ENCODE data around the gene SCGB3A1. TPM values are rescaled to one million over a fixed set of nuclear protein-coding genes. Genes with fewer than 3 reads are reported as not detected.

The SCGB3A1 gene
- total RNA-seq, 2 experiments from 2014 or later, result not detected

GRCh38 chr5:180605554-180606214, 14.4 kb upstream of the SCGB3A1 start:
- POLR2A ChIA-PET, result no interaction called here
- no peak overlapping the region for H3K4me3 Mint-ChIP-seq

GRCh38 chr5:180604271-180604670, 13.0 kb upstream of the SCGB3A1 start:
- no peak overlapping the region for H3K27ac Mint-ChIP-seq
- no peaks in the 10 kb centered on the region for H3K9me3 Mint-ChIP-seq
- H3K27me3 Mint-ChIP-seq, result no peaks in the 10 kb centered on the region
- DNase-seq, result no peak
- no peaks in the 10 kb centered on the region for H3K36me3 Mint-ChIP-seq (ENCODE audit: low read depth)
- no peaks in the 10 kb centered on the region for H3K4me1 Mint-ChIP-seq
- ChIA-PET POLR2A (no interaction called here), CTCF (no interaction called here)
- no peak overlapping the region for H3K4me3 Mint-ChIP-seq

More at GRCh38 chr5:180605554-180606214, 14.4 kb upstream of the SCGB3A1 start:
- Mint-ChIP-seq H3K36me3 (ENCODE audit: low read depth) (no peaks in the 10 kb centered on the region), H3K27me3 (no peaks in the 10 kb centered on the region), H3K4me1 (no peaks in the 10 kb centered on the region), H3K27ac (no peak overlapping the region), H3K9me3 (no peaks in the 10 kb centered on the region)
- CTCF ChIA-PET, result interaction anchor here (0.9 to 2.2 kb wide), 6 partner anchors 13 to 313 kb away, joined by 3 to 10 read pairs (median 4); no protein-coding TSS in a partner anchor
- peak; percentile 65 for DNase-seq

GRCh38 chr5:180603076-180603594, 11.8 kb upstream of the SCGB3A1 start:
- Mint-ChIP-seq H3K9me3 (no peaks in the 10 kb centered on the region), H3K27ac (no peak overlapping the region), H3K4me1 (no peaks in the 10 kb centered on the region), H3K36me3 (ENCODE audit: low read depth) (no peaks in the 10 kb centered on the region), H3K27me3 (no peaks in the 10 kb centered on the region), H3K4me3 (no peak overlapping the region)
- ChIA-PET POLR2A (no interaction called here), CTCF (no interaction called here)
- no peak for DNase-seq

- POLR2A ChIA-PET, result no interaction called here
- Mint-ChIP-seq H3K4me3 (no peak overlapping the region), H3K27ac (no peak overlapping the region), H3K9me3 (no peaks in the 10 kb centered on the region), H3K36me3 (ENCODE audit: low read depth) (no peaks in the 10 kb centered on the region), H3K27me3 (no peaks in the 10 kb centered on the region), H3K4me1 (no peaks in the 10 kb centered on the region)
- DNase-seq, result no peak
- CTCF ChIA-PET, result no interaction called here
These were observed 11.3 kb upstream of the SCGB3A1 start for GRCh38 chr5:180602481-180603075.

GRCh38 chr5:180601591-180602480, 10.5 kb upstream of the SCGB3A1 start:
- H3K27me3 Mint-ChIP-seq, result no peaks in the 10 kb centered on the region
- no peak overlapping the region for H3K27ac Mint-ChIP-seq
- H3K36me3 Mint-ChIP-seq (ENCODE audit: low read depth), result no peaks in the 10 kb centered on the region
- no peak overlapping the region for H3K4me3 Mint-ChIP-seq
- ChIA-PET CTCF (no interaction called here), POLR2A (no interaction called here)
- no peak for DNase-seq
- no peaks in the 10 kb centered on the region for H3K9me3 Mint-ChIP-seq
- no peaks in the 10 kb centered on the region for H3K4me1 Mint-ChIP-seq

GRCh38 chr5:180600554-180601041, 9.3 kb upstream of the SCGB3A1 start:
- Mint-ChIP-seq H3K4me3 (no peak overlapping the region), H3K9me3 (no peaks in the 10 kb centered on the region), H3K36me3 (ENCODE audit: low read depth) (no peaks in the 10 kb centered on the region), H3K27me3 (no peaks in the 10 kb centered on the region), H3K4me1 (no peaks in the 10 kb centered on the region), H3K27ac (no peak overlapping the region)
- DNase-seq, result no peak
- POLR2A ChIA-PET, result no interaction called here
- CTCF ChIA-PET, result interaction anchor here (0.7 kb wide), 1 partner anchor 272 kb away, joined by 6 read pairs; no protein-coding TSS in a partner anchor

GRCh38 chr5:180599981-180600553, 8.8 kb upstream of the SCGB3A1 start:
- CTCF ChIA-PET, result no interaction called here
- Mint-ChIP-seq H3K27ac (no peak overlapping the region), H3K27me3 (no peaks in the 10 kb centered on the region), H3K9me3 (no peaks in the 10 kb centered on the region), H3K4me3 (no peak overlapping the region), H3K36me3 (ENCODE audit: low read depth) (no peaks in the 10 kb centered on the region), H3K4me1 (no peaks in the 10 kb centered on the region)
- DNase-seq, result no peak
- POLR2A ChIA-PET, result no interaction called here

GRCh38 chr5:180599590-180599914, 8.3 kb upstream of the SCGB3A1 start:
- ChIA-PET POLR2A (no interaction called here), CTCF (no interaction called here)
- Mint-ChIP-seq H3K36me3 (ENCODE audit: low read depth) (no peaks in the 10 kb centered on the region), H3K4me3 (no peak overlapping the region), H3K9me3 (no peaks in the 10 kb centered on the region), H3K27me3 (no peaks in the 10 kb centered on the region), H3K4me1 (no peaks in the 10 kb centered on the region), H3K27ac (no peak overlapping the region)
- no peak for DNase-seq

- Mint-ChIP-seq H3K4me3 (no peak overlapping the region), H3K27me3 (no peaks in the 10 kb centered on the region), H3K4me1 (no peaks in the 10 kb centered on the region), H3K27ac (no peak overlapping the region), H3K36me3 (ENCODE audit: low read depth) (no peaks in the 10 kb centered on the region), H3K9me3 (no peaks in the 10 kb centered on the region)
- DNase-seq, result no peak
- CTCF ChIA-PET, result no interaction called here
- POLR2A ChIA-PET, result no interaction called here
These were observed 7.7 kb upstream of the SCGB3A1 start for GRCh38 chr5:180598797-180599589.

- no peaks in the 10 kb centered on the region for H3K36me3 Mint-ChIP-seq (ENCODE audit: low read depth)
- peaks cover 4% of the 10 kb centered on the region for H3K27me3 Mint-ChIP-seq
- no peaks in the 10 kb centered on the region for H3K9me3 Mint-ChIP-seq
- ChIA-PET CTCF (no interaction called here), POLR2A (no interaction called here)
- no peaks in the 10 kb centered on the region for H3K4me1 Mint-ChIP-seq
- H3K27ac Mint-ChIP-seq, result no peak overlapping the region
- no peak for DNase-seq
- no peak overlapping the region for H3K4me3 Mint-ChIP-seq
These were observed 7.0 kb upstream of the SCGB3A1 start for GRCh38 chr5:180598316-180598701.

- Mint-ChIP-seq H3K27ac (no peak overlapping the region), H3K4me3 (no peak overlapping the region), H3K4me1 (peaks cover 4% of the 10 kb centered on the region), H3K27me3 (peaks cover 14% of the 10 kb centered on the region), H3K36me3 (ENCODE audit: low read depth) (no peaks in the 10 kb centered on the region), H3K9me3 (no peaks in the 10 kb centered on the region)
- POLR2A ChIA-PET, result no interaction called here
- DNase-seq, result no peak
- CTCF ChIA-PET, result no interaction called here
These were observed 5.5 kb upstream of the SCGB3A1 start for GRCh38 chr5:180596668-180597231.

GRCh38 chr5:180596115-180596667, 4.9 kb upstream of the SCGB3A1 start:
- peaks cover 14% of the 10 kb centered on the region for H3K27me3 Mint-ChIP-seq
- ChIA-PET POLR2A (no interaction called here), CTCF (no interaction called here)
- no peak overlapping the region for H3K27ac Mint-ChIP-seq
- no peak overlapping the region for H3K4me3 Mint-ChIP-seq
- DNase-seq, result no peak
- no peaks in the 10 kb centered on the region for H3K9me3 Mint-ChIP-seq
- H3K4me1 Mint-ChIP-seq, result peaks cover 4% of the 10 kb centered on the region
- H3K36me3 Mint-ChIP-seq (ENCODE audit: low read depth), result no peaks in the 10 kb centered on the region
